AG04449 (cell line): ENCODE data around the gene KIAA1958.

ENCODE experiments used
- CTCF ChIA-PET: fragments of 350-600 bp; formaldehyde crosslinking; extraction: SDS; loops from one replicate; lab custom pipeline; 2021; ENCODE audit warnings: antibody characterized with exemption; lab: Yijun Ruan, JAX
- POLR2A ChIA-PET: fragments of 400-600, 350-600 bp; formaldehyde crosslinking; extraction: SDS; loops from one replicate; lab custom pipeline; 2020; ENCODE audit warnings: antibody characterized with exemption, inconsistent platforms; lab: Yijun Ruan, JAX
- DNase-seq: peaks from one replicate; pipeline ENCODE4 v3.0.0-alpha.2; 2010; ENCODE audit warnings: low read depth, low spot score
- H3K4me3 ChIP-seq: 2 replicates; pipeline ENCODE4 v1.5.1; 2011; ENCODE audit warnings: low read depth, mild to moderate bottlenecking, control low read depth, low read length
- CTCF ChIP-seq: IDR thresholded peaks from one replicate; pipeline ENCODE4 v1.5.1; 2011; ENCODE audit warnings: mild to moderate bottlenecking, moderate library complexity, low read length, control low read depth, inconsistent platforms; ENCODE audit not compliant: insufficient read depth; ENCODE audit errors: missing control alignments

Gene KIAA1958

GRCh38 chr9:112694706-112695555, 208.3 kb downstream of the KIAA1958 start:
- no peak overlapping the region for H3K4me3 ChIP-seq
- CTCF ChIA-PET = interaction anchor here (1.5 kb wide), 1 partner anchor 11 kb away, joined by 6 read pairs; no protein-coding TSS in a partner anchor
- TF ChIP-seq CTCF = no peak
- no peak for DNase-seq
- POLR2A ChIA-PET = interaction anchor here (0.7 kb wide), 1 partner anchor 99 kb away, joined by 5 read pairs; no protein-coding TSS in a partner anchor

- H3K4me3 ChIP-seq = no peak overlapping the region
- DNase-seq = no peak
- ChIA-PET CTCF (interaction anchor here (1.0 to 2.1 kb wide), 2 partner anchors 9 to 15 kb away, joined by 3 to 6 read pairs; no protein-coding TSS in a partner anchor), POLR2A (no interaction called here)
- TF ChIP-seq CTCF = no peak
Measured at GRCh38 chr9:112696461-112696860, 209.8 kb downstream of the KIAA1958 start.

- H3K4me3 ChIP-seq = no peak overlapping the region
- ChIA-PET POLR2A (no interaction called here), CTCF (interaction anchor here (0.8 kb wide), 1 partner anchor 702 kb away, joined by 3 read pairs; no protein-coding TSS in a partner anchor)
- no peak for TF ChIP-seq CTCF
- no peak for DNase-seq
Measured at GRCh38 chr9:112699230-112699629, 212.6 kb downstream of the KIAA1958 start.

GRCh38 chr9:112700085-112700484, 213.5 kb downstream of the KIAA1958 start:
- DNase-seq = no peak
- ChIA-PET POLR2A (no interaction called here), CTCF (interaction anchor here (1.1 kb wide), 1 partner anchor 11 kb away, joined by 5 read pairs; no protein-coding TSS in a partner anchor)
- no peak overlapping the region for H3K4me3 ChIP-seq
- TF ChIP-seq CTCF = no peak

- H3K4me3 ChIP-seq = no peak overlapping the region
- ChIA-PET POLR2A (no interaction called here), CTCF (interaction anchor here (0.9 to 1.5 kb wide), 4 partner anchors 8 to 590 kb away, joined by 3 to 6 read pairs (median 3); partner anchors contain the start of gene INIP)
- no peak for TF ChIP-seq CTCF
- DNase-seq = no peak
Measured at GRCh38 chr9:112703304-112703703, 216.7 kb downstream of the KIAA1958 start.
